Activated CD4-positive, alpha-beta T cell treated with anti-CD3 and anti-CD28 coated beads for 36 hours (primary cell): ENCODE results near the gene CACNA1C. TPM values are rescaled to one million over a fixed set of nuclear protein-coding genes. Genes with fewer than 3 reads are reported as not detected.

Source experiments
- ATAC-seq: fragments of 200-7000 bp; cut with Tn5 transposase; one replicate; pipeline ENCODE4 v1.10.0; 2021; ENCODE audit warnings: mild to moderate bottlenecking, moderate library complexity
- CTCF ChIA-PET: fragments of 350-600 bp; sonication (Branson Sonifier 250); formaldehyde crosslinking; loops from one replicate; lab custom pipeline; 2021; ENCODE audit warnings: antibody characterized with exemption; lab: Charles Lee
- POLR2A ChIA-PET: fragments of 350-600 bp; sonication (Branson Sonifier 250); formaldehyde crosslinking; loops from one replicate; lab custom pipeline; 2021; ENCODE audit warnings: antibody characterized with exemption, inconsistent platforms; lab: Charles Lee
- DNase-seq: peaks from one replicate; pipeline ENCODE4 v3.0.0-alpha.2; 2020
- H3K27ac Mint-ChIP-seq: one replicate; pipeline ENCODE4 v1.8.0; 2021; ENCODE audit warnings: mixed read lengths
- H3K27me3 Mint-ChIP-seq: one replicate; pipeline ENCODE4 v1.8.0; 2021; ENCODE audit warnings: mixed read lengths
- H3K36me3 Mint-ChIP-seq: one replicate; pipeline ENCODE4 v1.8.0; 2021; ENCODE audit warnings: low read depth, mixed read lengths
- H3K4me1 Mint-ChIP-seq: one replicate; pipeline ENCODE4 v1.8.0; 2021; ENCODE audit warnings: mixed read lengths
- H3K4me3 Mint-ChIP-seq: one replicate; pipeline ENCODE4 v1.8.0; 2021; ENCODE audit warnings: mild to moderate bottlenecking, moderate library complexity, mixed read lengths
- H3K9me3 Mint-ChIP-seq: one replicate; pipeline ENCODE4 v1.8.0; 2021; ENCODE audit warnings: low read depth, mixed read lengths
- intact Hi-C, 2 experiments: fragments of 100-400 bp; cut with DNase I in 1 of 2; cut with micrococcal nuclease in 1 of 2; formaldehyde crosslinking; loops; one replicate each; pipeline versions ENCODE4 v1.14.2 to v1.15.1; 2022 to 2024; cut with DNase I, micrococcal nuclease
- total RNA-seq, 2 experiments: library from RNA; stranded (reverse); gene quantifications; one replicate each; pipeline ENCODE4 v1.2.3, GENCODE V29; 2021

The CACNA1C gene
- total RNA-seq, 2 experiments from 2014 or later, result 0.11 TPM

DNA sequence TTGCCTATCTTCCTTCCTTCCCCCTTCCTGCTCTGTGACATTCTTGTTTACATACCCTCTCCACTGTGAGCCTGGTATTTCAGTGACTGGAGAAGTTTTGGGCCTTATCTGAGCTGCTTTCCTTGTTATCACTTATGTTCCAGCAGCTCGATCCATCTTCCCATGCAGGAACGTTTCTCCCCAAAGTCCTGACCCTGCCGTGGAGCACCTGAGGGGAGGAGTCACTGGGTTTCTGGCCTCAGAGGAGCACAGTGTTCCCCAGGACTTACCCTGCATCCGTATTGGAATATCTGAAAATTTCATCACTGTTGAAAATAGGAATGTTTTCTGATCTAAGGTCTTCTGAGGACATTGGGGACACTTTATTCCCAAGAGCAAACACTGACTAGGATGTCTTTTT lies 141.8 kb downstream of the CACNA1C start:
- CTCF ChIA-PET, result no interaction called here
- Mint-ChIP-seq H3K36me3 (no peaks in the 10 kb centered on the region), H3K27ac (no peak overlapping the region), H3K4me1 (no peaks in the 10 kb centered on the region), H3K27me3 (no peaks in the 10 kb centered on the region), H3K4me3 (no peak overlapping the region), H3K9me3 (no peaks in the 10 kb centered on the region)
- intact Hi-C loops, result no loop called here
- no peak for ATAC-seq
- POLR2A ChIA-PET, result no interaction called here
- no peak for DNase-seq

DNA sequence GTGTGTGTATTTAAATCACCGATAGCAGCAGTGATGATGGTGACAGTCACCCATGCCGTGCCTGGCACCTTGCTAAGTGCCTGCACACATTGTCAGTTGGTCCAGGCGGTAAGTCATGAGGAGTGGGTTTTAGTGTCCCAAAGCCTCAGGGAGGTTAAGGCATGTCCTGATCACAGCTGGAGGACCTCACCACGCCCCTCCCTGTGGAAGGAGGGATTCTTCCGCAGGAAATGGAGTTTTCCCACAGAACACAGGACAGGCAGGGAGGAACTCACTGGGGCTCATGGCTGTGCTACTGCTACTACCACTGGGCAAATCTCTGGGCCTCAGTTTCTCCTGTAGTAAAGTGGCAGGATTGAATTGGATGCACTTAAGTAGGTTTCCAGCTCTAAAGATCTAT lies 142.3 kb downstream of the CACNA1C start:
- no peaks in the 10 kb centered on the region for H3K36me3 Mint-ChIP-seq
- ChIA-PET CTCF (no interaction called here), POLR2A (no interaction called here)
- H3K27me3 Mint-ChIP-seq, result no peaks in the 10 kb centered on the region
- no peaks in the 10 kb centered on the region for H3K4me1 Mint-ChIP-seq
- no peak overlapping the region for H3K4me3 Mint-ChIP-seq
- ATAC-seq (no peak), DNase-seq (no peak)
- H3K27ac Mint-ChIP-seq, result no peak overlapping the region
- intact Hi-C loops, result no loop called here
- H3K9me3 Mint-ChIP-seq, result no peaks in the 10 kb centered on the region

DNA sequence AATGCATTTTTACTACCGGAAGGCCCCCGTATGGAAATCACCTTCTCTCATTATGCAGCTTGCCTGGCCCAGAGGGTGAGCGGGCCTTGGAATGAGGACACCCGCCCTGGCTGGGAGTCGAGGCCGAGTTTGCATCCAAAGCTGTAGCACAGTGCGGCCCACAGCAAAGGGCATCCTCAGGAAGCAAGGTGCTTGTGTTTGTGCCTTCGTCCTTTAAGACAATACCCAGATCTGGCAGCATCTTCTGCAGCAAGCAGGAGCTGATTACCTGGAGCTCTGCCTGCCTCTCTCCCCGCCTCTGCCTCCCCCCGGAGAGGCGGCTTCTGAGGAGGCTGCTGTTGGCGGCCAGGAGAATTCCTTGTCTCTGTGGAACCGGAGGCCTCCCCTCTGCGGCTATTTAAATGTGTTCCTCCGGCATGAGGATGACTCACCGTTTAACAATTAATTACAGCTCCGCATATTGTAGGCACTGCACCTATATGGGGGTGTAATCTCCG lies 145.3 kb downstream of the CACNA1C start:
- H3K9me3 Mint-ChIP-seq, result no peaks in the 10 kb centered on the region
- ATAC-seq, result no peak
- no peaks in the 10 kb centered on the region for H3K4me1 Mint-ChIP-seq
- H3K36me3 Mint-ChIP-seq, result no peaks in the 10 kb centered on the region
- intact Hi-C loops, result no loop called here
- ChIA-PET POLR2A (no interaction called here), CTCF (interaction anchor here (0.5 to 0.7 kb wide), 2 partner anchors 92 to 1424 kb away, joined by 4 read pairs; no protein-coding TSS in a partner anchor)
- no peak for DNase-seq
- no peaks in the 10 kb centered on the region for H3K27me3 Mint-ChIP-seq
- no peak overlapping the region for H3K4me3 Mint-ChIP-seq
- H3K27ac Mint-ChIP-seq, result no peak overlapping the region

DNA sequence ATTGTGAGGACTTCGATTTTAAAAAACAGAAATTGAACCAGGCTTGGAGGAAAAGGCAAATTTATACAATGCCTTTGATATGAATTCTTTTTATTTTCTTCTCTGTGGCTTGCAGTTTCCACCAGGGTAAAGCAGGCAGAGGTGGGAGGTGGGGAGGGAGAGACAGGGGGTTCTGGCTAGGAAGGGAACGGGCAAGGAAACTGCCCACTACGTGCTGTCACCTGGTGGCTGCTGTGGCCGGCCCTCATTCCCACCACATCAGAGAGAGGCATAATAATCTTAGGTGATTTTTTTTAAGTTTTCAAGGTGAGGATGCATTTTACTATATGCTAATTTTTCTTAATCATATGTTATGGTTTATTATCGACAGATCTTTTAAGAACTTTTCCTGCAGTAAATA lies 145.8 kb downstream of the CACNA1C start:
- H3K4me3 Mint-ChIP-seq, result no peak overlapping the region
- no peak for ATAC-seq
- POLR2A ChIA-PET, result no interaction called here
- no peaks in the 10 kb centered on the region for H3K36me3 Mint-ChIP-seq
- no peaks in the 10 kb centered on the region for H3K4me1 Mint-ChIP-seq
- CTCF ChIA-PET, result interaction anchor here (0.5 to 0.7 kb wide), 2 partner anchors 92 to 1423 kb away, joined by 4 read pairs; no protein-coding TSS in a partner anchor
- no peak for DNase-seq
- intact Hi-C loops, result no loop called here
- no peak overlapping the region for H3K27ac Mint-ChIP-seq
- H3K9me3 Mint-ChIP-seq, result no peaks in the 10 kb centered on the region
- H3K27me3 Mint-ChIP-seq, result no peaks in the 10 kb centered on the region

DNA sequence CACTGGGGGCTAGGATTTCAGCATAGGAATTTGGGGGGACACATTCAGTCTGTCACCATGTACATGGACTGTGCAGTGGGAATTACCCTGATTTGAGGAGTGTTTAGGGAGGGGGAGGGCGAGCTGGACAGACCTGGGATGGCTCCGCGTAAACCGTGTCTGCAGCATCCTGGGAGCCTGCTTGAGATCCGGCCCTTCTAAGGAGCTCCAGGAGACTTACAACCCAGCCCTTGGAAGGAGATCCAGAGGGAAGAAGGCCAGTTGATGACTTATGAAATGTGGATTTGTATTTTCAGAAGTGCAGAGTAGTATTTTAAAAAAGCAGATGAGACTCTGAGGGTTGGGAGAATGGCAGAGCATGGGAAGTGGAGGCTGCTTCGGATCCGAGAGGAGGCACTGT lies 153.2 kb downstream of the CACNA1C start:
- Mint-ChIP-seq H3K9me3 (no peaks in the 10 kb centered on the region), H3K27ac (no peak overlapping the region), H3K4me3 (no peak overlapping the region), H3K27me3 (no peaks in the 10 kb centered on the region), H3K4me1 (no peaks in the 10 kb centered on the region), H3K36me3 (no peaks in the 10 kb centered on the region)
- ATAC-seq, result no peak
- CTCF ChIA-PET, result no interaction called here
- no peak for DNase-seq
- intact Hi-C loops, result no loop called here
- POLR2A ChIA-PET, result no interaction called here

DNA sequence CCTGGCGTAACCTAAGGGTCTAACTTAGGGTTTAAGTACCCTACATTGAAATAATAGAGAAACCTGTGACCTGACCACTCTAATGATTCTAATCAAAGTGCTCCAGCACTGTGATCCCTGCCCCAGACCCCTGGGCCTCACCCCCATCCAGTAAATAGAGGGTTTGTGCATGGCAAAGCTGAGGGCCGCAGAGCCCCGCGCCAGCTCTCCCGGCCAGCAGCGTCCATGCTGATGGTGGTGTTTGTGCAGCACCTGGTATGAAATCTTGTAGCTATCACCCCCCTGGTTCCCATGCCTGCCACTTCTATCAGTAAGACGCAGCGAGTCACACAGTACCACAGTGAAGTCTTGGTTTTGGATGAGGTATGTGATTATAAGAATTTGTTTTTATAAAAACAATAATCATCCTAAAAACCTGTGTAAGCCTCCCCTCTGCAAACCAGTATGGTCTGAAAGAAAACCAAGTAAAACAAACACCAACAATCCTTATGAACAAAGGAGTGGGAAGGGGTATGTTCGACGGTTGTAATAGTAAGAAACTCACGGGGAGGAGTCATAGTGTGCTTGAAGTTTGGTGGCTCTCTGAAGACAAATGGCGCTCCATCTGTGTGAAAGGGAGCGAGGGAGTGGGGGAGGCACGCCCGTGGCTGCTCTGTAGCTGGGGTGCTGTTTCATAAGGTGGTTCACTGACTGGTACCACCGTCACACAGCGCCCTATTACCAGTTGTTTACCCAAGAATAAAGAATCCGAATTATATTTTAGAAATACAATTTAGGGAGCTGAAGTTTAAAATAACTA lies 156.2 kb downstream of the CACNA1C start:
- H3K36me3 Mint-ChIP-seq, result no peaks in the 10 kb centered on the region
- no peaks in the 10 kb centered on the region for H3K4me1 Mint-ChIP-seq
- H3K4me3 Mint-ChIP-seq, result no peak overlapping the region
- CTCF ChIA-PET, result interaction anchor here (0.7 kb wide), 2 partner anchors 211 to 239 kb away, joined by 3 read pairs; no protein-coding TSS in a partner anchor
- H3K27me3 Mint-ChIP-seq, result no peaks in the 10 kb centered on the region
- intact Hi-C loops, result no loop called here
- ATAC-seq, result no peak
- no peaks in the 10 kb centered on the region for H3K9me3 Mint-ChIP-seq
- DNase-seq, result no peak
- H3K27ac Mint-ChIP-seq, result no peak overlapping the region
- POLR2A ChIA-PET, result no interaction called here

DNA sequence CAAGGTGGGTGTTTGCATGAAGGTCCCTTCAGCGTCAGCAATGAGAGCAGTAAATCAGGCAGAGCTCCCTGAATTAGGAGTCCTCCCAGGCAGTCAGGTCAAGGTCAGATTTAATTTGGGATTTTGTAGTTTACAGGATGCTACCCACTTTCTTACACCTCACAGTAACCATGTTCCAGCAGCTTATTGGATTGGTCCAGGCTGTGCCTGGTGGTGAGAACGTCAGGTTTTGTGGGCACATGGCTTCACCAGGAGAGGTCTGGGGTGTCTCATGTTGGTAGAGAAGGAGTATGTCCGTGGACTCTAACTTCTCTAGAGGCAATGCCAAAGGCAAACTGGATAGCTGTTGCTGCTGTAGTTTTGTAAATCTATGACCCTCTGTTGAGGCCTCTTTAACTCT lies 158.3 kb downstream of the CACNA1C start:
- Mint-ChIP-seq H3K27ac (no peak overlapping the region), H3K36me3 (no peaks in the 10 kb centered on the region), H3K9me3 (no peaks in the 10 kb centered on the region), H3K4me1 (no peaks in the 10 kb centered on the region), H3K27me3 (no peaks in the 10 kb centered on the region), H3K4me3 (no peak overlapping the region)
- ATAC-seq (no peak), DNase-seq (no peak)
- intact Hi-C loops, result no loop called here
- ChIA-PET CTCF (interaction anchor here (0.6 kb wide), 1 partner anchor 19 kb away, joined by 3 read pairs; no protein-coding TSS in a partner anchor), POLR2A (no interaction called here)

DNA sequence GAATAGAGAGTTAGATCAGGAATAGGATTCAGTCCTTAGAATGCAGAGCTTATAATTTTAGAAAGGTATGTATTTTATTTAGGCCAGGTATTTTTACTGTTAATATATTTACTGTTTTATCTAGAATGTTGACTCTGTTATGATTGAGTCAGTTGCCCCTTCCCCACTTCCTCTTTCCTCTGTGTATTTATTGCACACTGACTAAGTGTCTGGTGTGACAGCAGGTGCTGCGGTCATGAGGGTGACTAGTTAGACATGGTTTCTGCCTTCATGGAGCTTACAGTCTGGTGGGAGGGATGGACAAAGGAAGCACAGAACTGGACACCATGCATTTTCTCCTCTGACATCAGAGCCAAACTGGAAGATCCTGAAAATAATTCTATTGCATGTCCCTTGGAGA lies 159.8 kb downstream of the CACNA1C start:
- no peaks in the 10 kb centered on the region for H3K36me3 Mint-ChIP-seq
- CTCF ChIA-PET, result interaction anchor here (0.7 kb wide), 1 partner anchor 236 kb away, joined by 4 read pairs; no protein-coding TSS in a partner anchor
- no peak for ATAC-seq
- H3K27ac Mint-ChIP-seq, result no peak overlapping the region
- H3K9me3 Mint-ChIP-seq, result no peaks in the 10 kb centered on the region
- no peaks in the 10 kb centered on the region for H3K27me3 Mint-ChIP-seq
- H3K4me3 Mint-ChIP-seq, result no peak overlapping the region
- no peak for DNase-seq
- no peaks in the 10 kb centered on the region for H3K4me1 Mint-ChIP-seq
- POLR2A ChIA-PET, result no interaction called here
- intact Hi-C loops, result no loop called here

DNA sequence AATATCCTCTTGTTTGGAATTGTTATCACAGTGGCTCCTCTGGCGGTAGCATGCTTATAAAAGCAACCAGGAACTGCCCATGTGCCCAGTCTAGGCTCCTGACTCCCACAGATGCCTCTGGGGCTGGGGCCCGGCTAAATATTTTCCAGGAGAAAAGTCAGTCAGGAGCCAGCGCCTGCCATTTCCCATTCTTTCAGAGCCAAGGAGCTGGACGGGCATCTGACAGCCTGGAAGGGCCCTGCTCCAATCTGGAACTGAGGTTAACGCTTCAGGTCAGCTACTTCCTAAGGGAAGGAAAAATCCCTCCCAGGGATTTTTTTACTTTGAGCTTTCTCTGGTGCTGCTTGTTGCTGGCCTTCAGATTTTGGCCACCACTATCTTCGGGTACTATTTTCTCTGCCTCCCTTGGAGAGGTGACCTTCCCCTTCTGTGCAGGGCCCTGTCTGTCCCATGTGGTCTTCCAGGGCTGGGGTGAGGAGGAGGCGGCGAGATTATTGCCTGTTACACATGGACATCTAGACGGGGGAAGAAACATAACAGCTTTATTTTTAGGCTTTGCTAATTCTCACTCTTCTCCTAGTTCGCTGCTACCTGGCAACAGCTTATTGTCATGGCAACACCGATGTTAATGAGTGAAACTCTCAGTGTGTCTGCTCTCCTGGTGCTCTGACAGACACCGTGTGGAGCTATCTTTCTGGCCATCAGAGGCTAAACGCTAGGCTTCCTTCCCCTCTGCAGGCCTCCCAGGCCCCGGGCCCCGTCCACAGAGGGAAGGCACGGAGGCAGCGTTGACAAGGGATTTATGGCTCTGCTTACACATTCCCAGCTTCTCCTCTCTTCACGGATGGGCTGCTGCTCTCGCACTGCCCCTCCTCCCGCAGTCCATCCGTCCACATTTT lies 160.4 kb downstream of the CACNA1C start:
- ATAC-seq (no peak), DNase-seq (no peak)
- H3K4me3 Mint-ChIP-seq, result no peak overlapping the region
- no peak overlapping the region for H3K27ac Mint-ChIP-seq
- no peaks in the 10 kb centered on the region for H3K27me3 Mint-ChIP-seq
- POLR2A ChIA-PET, result no interaction called here
- no peaks in the 10 kb centered on the region for H3K9me3 Mint-ChIP-seq
- intact Hi-C loops, result no loop called here
- CTCF ChIA-PET, result interaction anchor here (0.7 kb wide), 1 partner anchor 236 kb away, joined by 4 read pairs; no protein-coding TSS in a partner anchor
- H3K36me3 Mint-ChIP-seq, result no peaks in the 10 kb centered on the region
- no peaks in the 10 kb centered on the region for H3K4me1 Mint-ChIP-seq

DNA sequence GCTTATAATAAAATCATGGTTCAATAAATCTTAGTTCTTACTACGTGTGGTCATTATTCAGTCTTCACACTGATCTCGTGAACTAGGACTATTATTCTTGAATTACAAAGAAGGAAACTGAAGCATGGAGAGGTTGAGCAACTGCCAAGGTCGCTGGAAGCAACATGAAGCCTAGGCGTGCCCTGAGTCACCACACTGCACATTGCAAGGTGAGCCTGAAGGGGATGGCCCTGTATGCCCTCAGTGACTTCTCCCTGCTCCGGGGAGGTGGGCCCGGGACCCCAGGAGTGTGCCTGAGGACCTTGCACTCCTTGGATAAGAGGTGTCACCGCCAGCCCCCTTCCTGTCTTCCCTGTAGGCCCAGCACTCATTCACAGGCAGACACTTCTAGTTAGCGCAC lies 161.6 kb downstream of the CACNA1C start:
- Mint-ChIP-seq H3K27me3 (no peaks in the 10 kb centered on the region), H3K9me3 (no peaks in the 10 kb centered on the region), H3K27ac (no peak overlapping the region), H3K4me3 (no peak overlapping the region), H3K36me3 (no peaks in the 10 kb centered on the region), H3K4me1 (no peaks in the 10 kb centered on the region)
- DNase-seq (no peak), ATAC-seq (no peak)
- intact Hi-C loops, result no loop called here
- ChIA-PET POLR2A (no interaction called here), CTCF (no interaction called here)

DNA sequence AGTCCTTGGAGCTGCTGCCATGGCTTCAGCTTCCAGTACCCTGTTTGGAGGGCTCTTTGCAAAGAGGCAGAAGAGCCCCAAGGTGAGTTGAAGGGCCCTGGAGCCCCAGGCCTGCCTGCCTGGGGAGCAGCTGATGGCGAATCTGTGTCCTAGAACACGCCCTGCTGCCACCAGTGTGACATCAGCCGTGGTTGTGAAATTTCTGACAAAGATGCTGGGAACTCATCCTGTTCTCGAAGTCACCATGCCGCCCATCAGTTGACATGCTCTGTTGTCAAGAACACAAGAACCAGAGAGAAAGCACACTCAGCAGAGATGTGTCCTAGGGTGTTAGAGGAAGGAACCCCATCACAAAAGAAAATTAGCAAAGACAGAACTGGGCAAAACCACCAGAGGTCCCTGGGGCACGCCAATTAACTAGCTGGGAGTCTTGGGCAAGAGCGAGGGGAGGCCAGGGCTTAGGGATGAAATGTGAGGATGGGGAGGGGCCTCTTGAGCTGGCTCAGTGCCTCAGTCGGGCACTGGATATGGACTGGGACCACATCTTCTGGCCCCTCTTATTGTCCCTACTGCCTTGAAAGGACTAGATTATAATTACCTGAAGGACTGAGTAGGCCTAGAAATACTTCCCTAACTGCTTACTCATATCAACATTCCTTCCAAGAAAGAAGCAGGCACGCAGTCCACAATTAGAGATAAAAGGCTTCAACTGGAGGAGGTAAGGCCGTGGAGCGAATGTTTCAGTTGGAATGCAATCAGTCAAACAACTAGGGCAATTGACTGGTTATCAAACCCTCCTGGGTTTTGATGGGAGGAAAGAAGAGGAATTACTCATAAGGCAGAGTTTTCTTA lies 163.1 kb downstream of the CACNA1C start:
- no peaks in the 10 kb centered on the region for H3K4me1 Mint-ChIP-seq
- no peak for DNase-seq
- no peaks in the 10 kb centered on the region for H3K36me3 Mint-ChIP-seq
- no peaks in the 10 kb centered on the region for H3K9me3 Mint-ChIP-seq
- no peaks in the 10 kb centered on the region for H3K27me3 Mint-ChIP-seq
- no peak for ATAC-seq
- ChIA-PET CTCF (no interaction called here), POLR2A (no interaction called here)
- H3K4me3 Mint-ChIP-seq, result no peak overlapping the region
- intact Hi-C loops, result no loop called here
- no peak overlapping the region for H3K27ac Mint-ChIP-seq
